DND-41 (cell line): ENCODE data around the gene CRTC3.

Experiments used
- CTCF ChIP-seq: IDR thresholded peaks from 2 replicates; pipeline ENCODE4 v1.5.1; 2012; ENCODE audit warnings: borderline replicate concordance, low read length, moderate library complexity, mild to moderate bottlenecking; ENCODE audit not compliant: poor library complexity, severe bottlenecking; ENCODE audit errors: extremely low read depth
- EZH2 ChIP-seq: IDR thresholded peaks from 3 replicates; pipeline ENCODE4 v1.6.1; 2012; ENCODE audit warnings: borderline replicate concordance, low read depth, mild to moderate bottlenecking, moderate library complexity, low read length, inconsistent platforms; ENCODE audit not compliant: severe bottlenecking

- TF ChIP-seq CTCF (no peak), EZH2 (no peak)
These were observed 34.7 kb upstream of the CRTC3 start for GRCh38 chr15:90495067-90495466.
